ENCODE results near the gene ZNF683.

DNA sequence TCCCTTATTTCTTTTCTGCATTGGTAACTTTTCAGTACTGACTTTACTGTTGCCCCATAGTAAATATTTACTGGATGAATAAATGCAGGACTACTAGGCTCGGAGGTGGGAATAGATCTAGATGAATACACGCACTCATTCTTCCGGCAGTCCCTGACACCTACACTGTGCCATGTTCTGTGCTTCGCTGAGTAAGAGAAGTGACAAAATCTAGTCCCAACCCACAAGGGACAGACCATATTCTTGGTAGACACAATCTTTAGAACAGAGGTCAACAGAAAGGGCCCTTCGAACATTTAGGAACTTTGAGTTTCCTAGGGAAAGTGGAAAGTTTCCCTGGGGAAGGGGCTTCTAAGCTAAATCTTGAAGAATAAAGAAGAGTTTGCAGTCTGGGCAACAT, 58.0 kb downstream of the ZNF683 start:
- TF ChIP-seq, protein P1, sequence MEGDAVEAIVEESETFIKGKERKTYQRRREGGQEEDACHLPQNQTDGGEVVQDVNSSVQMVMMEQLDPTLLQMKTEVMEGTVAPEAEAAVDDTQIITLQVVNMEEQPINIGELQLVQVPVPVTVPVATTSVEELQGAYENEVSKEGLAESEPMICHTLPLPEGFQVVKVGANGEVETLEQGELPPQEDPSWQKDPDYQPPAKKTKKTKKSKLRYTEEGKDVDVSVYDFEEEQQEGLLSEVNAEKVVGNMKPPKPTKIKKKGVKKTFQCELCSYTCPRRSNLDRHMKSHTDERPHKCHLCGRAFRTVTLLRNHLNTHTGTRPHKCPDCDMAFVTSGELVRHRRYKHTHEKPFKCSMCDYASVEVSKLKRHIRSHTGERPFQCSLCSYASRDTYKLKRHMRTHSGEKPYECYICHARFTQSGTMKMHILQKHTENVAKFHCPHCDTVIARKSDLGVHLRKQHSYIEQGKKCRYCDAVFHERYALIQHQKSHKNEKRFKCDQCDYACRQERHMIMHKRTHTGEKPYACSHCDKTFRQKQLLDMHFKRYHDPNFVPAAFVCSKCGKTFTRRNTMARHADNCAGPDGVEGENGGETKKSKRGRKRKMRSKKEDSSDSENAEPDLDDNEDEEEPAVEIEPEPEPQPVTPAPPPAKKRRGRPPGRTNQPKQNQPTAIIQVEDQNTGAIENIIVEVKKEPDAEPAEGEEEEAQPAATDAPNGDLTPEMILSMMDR (IDR thresholded peaks at IDR 0.05) = no peak
- TF ChIP-seq POLR2A (IDR thresholded peaks at IDR 0.05) = no peak
